Measurements from ENCODE around the gene PDGFA.

GRCh38 chr7:463362-463781 lies 56.3 kb downstream of the PDGFA start:
- TF ChIP-seq CTCF (IDR thresholded peaks at IDR 0.05 in 4 of 5, conservative IDR thresholded peaks at IDR 0.05 in 1 of 5): no peak
- TF ChIP-seq POLR2A (IDR thresholded peaks at IDR 0.05): no peak
